HUES6 (cell line): ENCODE measurements around the gene FKBP5.

ENCODE experiments used
- H3K27ac ChIP-seq: 2 replicates; pipeline ENCODE4 v1.7.0; 2013; ENCODE audit warnings: low read depth, mild to moderate bottlenecking, low read length, inconsistent platforms
- H3K27me3 ChIP-seq: 2 replicates; pipeline ENCODE4 v1.6.1; 2013; ENCODE audit warnings: low read length; ENCODE audit not compliant: control insufficient read depth, insufficient read depth
- H3K36me3 ChIP-seq: 2 replicates; pipeline ENCODE4 v1.6.1; 2013; ENCODE audit warnings: low read length; ENCODE audit not compliant: control insufficient read depth, insufficient read depth
- H3K4me1 ChIP-seq: 2 replicates; pipeline ENCODE4 v1.6.1; 2013; ENCODE audit warnings: low read length; ENCODE audit not compliant: control insufficient read depth, insufficient read depth
- H3K4me3 ChIP-seq: 2 replicates; pipeline ENCODE4 v1.5.1; 2013; ENCODE audit warnings: low read depth, low read length
- H3K9ac ChIP-seq: one replicate; pipeline ENCODE4 v1.6.1; 2013; ENCODE audit warnings: mild to moderate bottlenecking, low read length
- H3K9me3 ChIP-seq: 2 replicates; pipeline ENCODE4 v1.6.1; 2013; ENCODE audit warnings: low read depth, low read length; ENCODE audit not compliant: control insufficient read depth, insufficient read depth

Gene FKBP5

DNA sequence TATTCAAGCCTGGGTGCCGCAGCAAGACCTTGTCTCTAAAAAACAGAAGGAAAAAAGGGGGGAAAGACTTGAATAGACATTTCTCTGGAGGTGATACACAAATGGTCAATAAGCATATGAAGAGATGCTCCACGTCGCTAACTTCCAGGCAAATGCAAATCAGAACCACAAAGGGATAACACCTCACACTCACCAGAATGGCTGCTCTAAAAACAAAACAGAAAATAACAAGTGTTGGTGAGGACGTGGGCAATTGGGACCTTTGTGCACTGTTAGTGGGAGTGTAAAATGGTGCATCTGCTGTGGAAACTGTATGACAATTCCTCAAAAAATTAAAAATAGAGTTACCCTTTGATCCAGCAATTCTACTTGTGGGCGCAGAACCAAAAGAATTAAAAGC lies 127.6 kb downstream of the FKBP5 start:
- no peak overlapping the region for H3K4me3 ChIP-seq
- no peaks in the 10 kb centered on the region for H3K27me3 ChIP-seq
- H3K4me1 ChIP-seq, result peaks cover 4% of the 10 kb centered on the region; the same call in 1 of the 2 replicates

DNA sequence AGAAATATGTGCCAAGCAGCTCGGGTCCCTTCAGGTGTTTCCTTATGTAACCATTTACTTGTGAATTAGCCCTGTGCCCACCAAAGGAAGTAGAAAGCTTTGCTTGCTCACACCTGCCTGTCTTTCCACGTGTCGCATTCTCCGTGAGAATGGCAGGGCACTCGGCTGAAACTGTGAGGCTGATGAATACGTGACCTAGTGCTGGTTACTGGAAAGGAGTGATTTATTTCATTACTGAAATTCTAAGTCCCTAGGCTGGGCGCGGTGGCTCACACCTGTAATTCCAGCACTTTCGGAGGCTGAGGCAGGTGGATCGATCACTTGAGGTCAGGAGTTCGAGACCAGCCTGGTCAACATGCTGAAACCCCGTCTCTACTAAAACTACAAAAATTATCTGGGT lies 130.1 kb downstream of the FKBP5 start:
- Histone ChIP-seq H3K36me3 (no peaks in the 10 kb centered on the region), H3K4me3 (no peak overlapping the region), H3K9me3 (no peaks in the 10 kb centered on the region), H3K27ac (no peak overlapping the region), H3K4me1 (peaks cover 4% of the 10 kb centered on the region; the same call in 1 of the 2 replicates), H3K27me3 (no peaks in the 10 kb centered on the region), H3K9ac (no peak overlapping the region)

More for the DNA sequence above, 127.6 kb downstream of the FKBP5 start:
- Histone ChIP-seq H3K36me3 (no peaks in the 10 kb centered on the region), H3K27ac (no peak overlapping the region), H3K9ac (no peak overlapping the region), H3K9me3 (no peaks in the 10 kb centered on the region)

DNA sequence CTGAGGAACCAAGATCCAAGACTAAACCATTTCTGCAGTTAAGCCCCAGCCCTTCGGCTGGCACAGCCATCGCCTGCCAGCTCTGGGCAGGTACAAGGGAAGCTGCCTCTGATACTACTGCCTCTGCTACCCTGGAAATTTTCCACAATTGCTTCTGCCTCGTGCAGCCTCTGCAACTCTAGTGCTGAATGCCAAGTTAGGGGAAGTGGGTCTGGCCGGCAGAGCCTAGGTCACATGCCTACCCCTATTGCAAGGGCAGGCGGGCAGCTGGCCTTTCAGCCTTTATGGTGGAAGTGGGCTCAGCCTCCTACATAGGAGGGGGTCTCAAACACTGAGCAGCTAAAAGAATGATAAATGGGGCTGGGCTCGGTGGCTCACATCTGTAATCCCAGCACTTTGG lies 131.5 kb downstream of the FKBP5 start:
- Histone ChIP-seq H3K9ac (no peak overlapping the region), H3K4me1 (0 out of 2 replicates have a peak, but pooled peaks cover 1% of the 10 kb centered on the region), H3K9me3 (no peaks in the 10 kb centered on the region), H3K36me3 (no peaks in the 10 kb centered on the region), H3K27ac (no peak overlapping the region), H3K27me3 (no peaks in the 10 kb centered on the region), H3K4me3 (no peak overlapping the region)

DNA sequence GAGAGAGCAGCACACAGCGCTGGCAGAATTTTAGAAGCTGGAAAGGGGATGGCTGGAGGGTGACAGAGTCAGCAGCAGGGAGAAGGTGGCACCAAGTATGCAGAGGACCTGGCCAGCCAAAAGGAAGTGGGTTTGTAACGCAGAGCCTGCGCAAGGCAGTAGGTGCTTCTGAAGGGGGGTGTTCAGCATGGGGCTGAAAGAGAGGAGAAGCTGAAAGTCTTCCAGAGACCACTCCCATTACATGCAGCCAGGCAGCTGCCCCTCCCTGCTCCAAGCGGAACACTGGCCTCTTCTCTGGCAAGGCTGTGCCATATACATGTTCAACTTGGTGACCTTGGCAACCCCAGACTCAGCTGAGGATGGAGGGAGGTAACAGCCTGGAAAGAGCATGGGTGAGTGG lies 133.9 kb downstream of the FKBP5 start:
- no peak overlapping the region for H3K9ac ChIP-seq
- H3K27ac ChIP-seq, result no peak overlapping the region
- H3K36me3 ChIP-seq, result no peaks in the 10 kb centered on the region
- H3K4me3 ChIP-seq, result no peak overlapping the region
- H3K9me3 ChIP-seq, result no peaks in the 10 kb centered on the region
- H3K4me1 ChIP-seq, result no peaks in the 10 kb centered on the region
- no peaks in the 10 kb centered on the region for H3K27me3 ChIP-seq

DNA sequence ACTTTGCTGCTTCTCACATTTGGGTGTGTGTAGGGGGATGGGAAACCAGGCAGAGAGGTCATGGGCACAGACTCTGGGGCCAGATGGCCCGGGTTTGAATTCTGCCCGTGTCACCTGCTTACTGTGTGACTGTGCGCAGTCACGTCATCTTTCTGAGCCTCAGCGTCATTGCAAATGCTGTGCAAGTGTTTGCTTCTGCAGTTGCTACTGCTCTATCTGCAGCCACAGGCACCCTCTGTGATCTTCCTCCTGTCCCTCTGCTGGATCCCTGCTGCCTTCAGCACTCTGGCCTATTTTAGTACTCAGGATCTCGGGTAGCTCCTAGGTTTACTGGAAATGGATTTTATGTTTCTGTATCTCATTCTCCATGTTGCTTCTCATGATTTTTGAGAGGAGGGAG lies 135.4 kb downstream of the FKBP5 start:
- no peaks in the 10 kb centered on the region for H3K4me1 ChIP-seq
- H3K9me3 ChIP-seq, result no peaks in the 10 kb centered on the region
- H3K27ac ChIP-seq, result no peak overlapping the region
- H3K9ac ChIP-seq, result no peak overlapping the region
- no peaks in the 10 kb centered on the region for H3K27me3 ChIP-seq
- H3K36me3 ChIP-seq, result no peaks in the 10 kb centered on the region
- no peak overlapping the region for H3K4me3 ChIP-seq

- no peaks in the 10 kb centered on the region for H3K27me3 ChIP-seq
- H3K27ac ChIP-seq, result no peak overlapping the region
- no peaks in the 10 kb centered on the region for H3K36me3 ChIP-seq
- no peaks in the 10 kb centered on the region for H3K9me3 ChIP-seq
- no peaks in the 10 kb centered on the region for H3K4me1 ChIP-seq
- H3K9ac ChIP-seq, result no peak overlapping the region
- no peak overlapping the region for H3K4me3 ChIP-seq
These were observed 136.3 kb downstream of the FKBP5 start for GRCh38 chr6:35552285-35552917.

DNA sequence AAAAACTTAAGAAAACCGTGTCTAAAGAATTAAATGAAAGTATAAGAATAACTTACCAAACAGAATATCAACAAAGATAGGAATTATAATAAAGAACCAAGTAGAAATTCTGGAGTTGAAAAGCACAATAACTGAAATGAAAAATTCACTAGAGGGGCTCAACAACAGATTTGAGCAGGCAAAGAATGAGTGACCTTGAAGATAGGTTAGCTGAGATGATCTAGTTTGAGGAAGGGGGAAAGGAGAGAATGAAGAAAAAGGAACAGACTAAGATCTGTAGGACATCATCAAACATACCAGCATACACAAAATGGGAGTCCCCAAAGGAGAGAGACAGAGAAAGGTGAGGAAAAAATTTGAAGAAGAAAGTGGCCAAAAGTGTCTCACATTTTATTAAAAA lies 138.3 kb downstream of the FKBP5 start:
- H3K9me3 ChIP-seq, result no peaks in the 10 kb centered on the region

GRCh38 chr6:35547676-35548075 lies 141.0 kb downstream of the FKBP5 start:
- H3K9ac ChIP-seq, result no peak overlapping the region
- no peaks in the 10 kb centered on the region for H3K9me3 ChIP-seq
- H3K27me3 ChIP-seq, result no peaks in the 10 kb centered on the region
- no peak overlapping the region for H3K4me3 ChIP-seq
- H3K27ac ChIP-seq, result no peak overlapping the region
- H3K4me1 ChIP-seq, result peaks cover 15% of the 10 kb centered on the region
- no peaks in the 10 kb centered on the region for H3K36me3 ChIP-seq

More for the DNA sequence above, 138.3 kb downstream of the FKBP5 start:
- Histone ChIP-seq H3K27ac (no peak overlapping the region), H3K9ac (no peak overlapping the region), H3K4me3 (no peak overlapping the region), H3K27me3 (no peaks in the 10 kb centered on the region), H3K36me3 (no peaks in the 10 kb centered on the region), H3K4me1 (peaks cover under 1% of the 10 kb centered on the region; the same call in 1 of the 2 replicates)

GRCh38 chr6:35544769-35545361 lies 143.8 kb downstream of the FKBP5 start:
- Histone ChIP-seq H3K9me3 (no peaks in the 10 kb centered on the region), H3K36me3 (no peaks in the 10 kb centered on the region), H3K4me3 (no peak overlapping the region), H3K9ac (no peak overlapping the region), H3K27ac (no peak overlapping the region), H3K27me3 (no peaks in the 10 kb centered on the region), H3K4me1 (peaks cover 15% of the 10 kb centered on the region)

- Histone ChIP-seq H3K4me1 (peaks cover 15% of the 10 kb centered on the region), H3K27me3 (no peaks in the 10 kb centered on the region), H3K9ac (no peak overlapping the region), H3K27ac (no peak overlapping the region), H3K4me3 (no peak overlapping the region), H3K9me3 (no peaks in the 10 kb centered on the region), H3K36me3 (no peaks in the 10 kb centered on the region)
These were observed 145.1 kb downstream of the FKBP5 start for GRCh38 chr6:35543459-35544193.

GRCh38 chr6:35541836-35542235 lies 146.9 kb downstream of the FKBP5 start:
- Histone ChIP-seq H3K36me3 (no peaks in the 10 kb centered on the region), H3K27me3 (no peaks in the 10 kb centered on the region), H3K9me3 (no peaks in the 10 kb centered on the region), H3K4me3 (no peak overlapping the region), H3K9ac (no peak overlapping the region), H3K27ac (no peak overlapping the region), H3K4me1 (peaks cover 15% of the 10 kb centered on the region)
